ENCODE results near the gene HRNR. TPM values are rescaled to one million over a fixed set of nuclear protein-coding genes. Genes with fewer than 3 reads are reported as not detected.

The HRNR gene
- total RNA-seq, 2 donors from 2014 or later = 0.05 TPM; not detected in 1

- intact Hi-C loops (cut with DNase I) = no loop called here
- DNase-seq (ENCODE audit: low spot score) = no peak
Measured at GRCh38 chr1:152162792-152163463, 61.1 kb downstream of the HRNR start.

Other genes starting within 250 kb of the HRNR start
- 100 to 1,000 TPM; 244 to 281 TPM for gene S100A10, start 230.3 kb downstream of the HRNR start, total RNA-seq
- 100 to 1,000 TPM; 406 to 484 TPM for gene S100A11, start 187.2 kb downstream of the HRNR start, total RNA-seq
- not detected for gene TCHHL1, start 135.1 kb downstream of the HRNR start, total RNA-seq
- under 1 TPM; 0.14 to 0.23 TPM for gene TCHH, start 108.7 kb downstream of the HRNR start, total RNA-seq
- not detected for gene RPTN, start 65.0 kb downstream of the HRNR start, total RNA-seq
- gene FLG, start 101.0 kb upstream of the HRNR start, total RNA-seq = not detected
- not detected for gene FLG2, start 135.8 kb upstream of the HRNR start, total RNA-seq
- gene CRNN, start 190.1 kb upstream of the HRNR start, total RNA-seq = not detected